Stimulated activated memory B cell treated with anti-CD40 and anti-IgM and Interleukin-4, amounts not matched to agents 10 μg/mL and 1 μg/mL and 100 μg/mL, for 72 hours (primary cell): ENCODE data around the gene ZCCHC4.

Experiments used
- ATAC-seq: fragments of 150-1000 bp; cut with Tn5 transposase; 2 replicates; pipeline ENCODE4 v1.10.0; 2021
- H3K27ac Mint-ChIP-seq: one replicate; pipeline ENCODE4 v1.8.0; 2022; ENCODE audit warnings: mild to moderate bottlenecking, mixed read lengths
- H3K27me3 Mint-ChIP-seq: one replicate; pipeline ENCODE4 v1.8.0; 2022; ENCODE audit warnings: mixed read lengths
- H3K36me3 Mint-ChIP-seq: one replicate; pipeline ENCODE4 v1.8.0; 2022; ENCODE audit warnings: mixed read lengths
- H3K4me1 Mint-ChIP-seq: one replicate; pipeline ENCODE4 v1.8.0; 2022; ENCODE audit warnings: mixed read lengths
- H3K4me3 Mint-ChIP-seq: one replicate; pipeline ENCODE4 v1.8.0; 2022; ENCODE audit warnings: mild to moderate bottlenecking, moderate library complexity, mixed read lengths
- H3K9me3 Mint-ChIP-seq: one replicate; pipeline ENCODE4 v1.8.0; 2022; ENCODE audit warnings: mixed read lengths

The ZCCHC4 gene, protein sequence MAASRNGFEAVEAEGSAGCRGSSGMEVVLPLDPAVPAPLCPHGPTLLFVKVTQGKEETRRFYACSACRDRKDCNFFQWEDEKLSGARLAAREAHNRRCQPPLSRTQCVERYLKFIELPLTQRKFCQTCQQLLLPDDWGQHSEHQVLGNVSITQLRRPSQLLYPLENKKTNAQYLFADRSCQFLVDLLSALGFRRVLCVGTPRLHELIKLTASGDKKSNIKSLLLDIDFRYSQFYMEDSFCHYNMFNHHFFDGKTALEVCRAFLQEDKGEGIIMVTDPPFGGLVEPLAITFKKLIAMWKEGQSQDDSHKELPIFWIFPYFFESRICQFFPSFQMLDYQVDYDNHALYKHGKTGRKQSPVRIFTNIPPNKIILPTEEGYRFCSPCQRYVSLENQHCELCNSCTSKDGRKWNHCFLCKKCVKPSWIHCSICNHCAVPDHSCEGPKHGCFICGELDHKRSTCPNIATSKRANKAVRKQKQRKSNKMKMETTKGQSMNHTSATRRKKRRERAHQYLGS

DNA sequence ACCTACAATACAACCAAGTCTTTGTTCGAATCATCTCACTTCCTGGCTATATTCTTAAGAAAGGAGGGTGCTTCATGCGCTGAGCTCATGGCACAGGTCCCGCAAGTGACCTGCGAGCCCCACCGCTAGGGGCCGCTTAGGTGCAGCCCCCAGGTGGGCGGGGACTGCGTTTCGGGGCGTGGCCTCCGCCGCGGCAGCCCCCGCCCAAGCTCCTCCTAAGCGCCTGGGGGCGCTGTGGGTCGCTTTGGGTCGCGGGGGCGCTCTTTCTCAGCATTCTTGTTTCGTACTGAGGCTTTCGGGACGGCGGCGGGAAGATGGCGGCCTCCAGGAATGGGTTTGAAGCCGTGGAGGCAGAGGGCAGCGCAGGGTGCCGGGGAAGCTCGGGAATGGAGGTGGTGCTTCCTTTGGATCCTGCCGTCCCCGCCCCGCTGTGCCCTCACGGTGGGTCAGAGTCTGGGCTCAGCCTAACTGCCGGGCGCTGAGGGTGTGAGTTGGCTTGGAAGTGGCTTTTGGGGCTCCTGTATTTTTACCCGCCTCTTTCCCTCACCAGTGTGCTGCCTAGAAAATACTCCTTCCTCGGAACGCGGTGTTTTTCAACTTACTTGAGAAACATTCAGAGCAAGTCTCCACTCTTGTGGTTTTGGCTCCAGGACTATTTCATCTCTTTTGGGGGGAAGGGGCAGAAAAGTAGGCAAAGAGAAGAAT lies at the start of gene ZCCHC4:
Gene ZCCHC4, plus strand, starts transcription at position 279 of the 705 bp plus-strand sequence. Its CDS starts 36 bp downstream, at position 315.
- peak; percentile 100 for ATAC-seq
- H3K27me3 Mint-ChIP-seq: no peaks in the 10 kb centered on the region
- peak within 1 kb of the TSS; percentile 94 for H3K27ac Mint-ChIP-seq
- H3K36me3 Mint-ChIP-seq: peaks cover 14% of the 10 kb centered on the region
- H3K4me3 Mint-ChIP-seq: peak within 1 kb of the TSS; percentile 99
- H3K4me1 Mint-ChIP-seq: peaks cover 47% of the 10 kb centered on the region
- no peaks in the 10 kb centered on the region for H3K9me3 Mint-ChIP-seq

DNA sequence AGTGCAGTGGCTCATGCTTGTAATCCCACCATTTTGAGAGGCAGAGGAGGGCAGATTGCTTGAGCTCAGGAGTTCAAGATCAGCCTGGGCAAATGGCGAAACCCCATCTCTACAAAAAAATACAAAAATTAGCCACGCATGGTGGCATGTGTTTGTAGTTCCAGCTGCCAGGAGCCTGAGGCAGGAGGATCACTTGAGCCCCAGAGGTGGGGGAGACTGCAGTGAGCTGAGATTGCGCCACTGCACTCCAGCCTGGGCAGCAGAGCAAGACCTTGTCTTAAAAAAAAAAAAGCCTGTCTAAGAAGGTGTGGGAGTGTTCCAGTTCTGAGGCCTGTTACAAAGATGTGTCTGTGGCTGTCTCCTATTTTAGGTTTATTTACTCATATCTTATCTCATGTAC lies 40.7 kb upstream of the ZCCHC4 start:
- Mint-ChIP-seq H3K27me3 (no peaks in the 10 kb centered on the region), H3K36me3 (peaks cover 45% of the 10 kb centered on the region), H3K4me3 (no peak overlapping the region), H3K4me1 (no peaks in the 10 kb centered on the region), H3K9me3 (no peaks in the 10 kb centered on the region), H3K27ac (no peak overlapping the region)
- no peak for ATAC-seq

DNA sequence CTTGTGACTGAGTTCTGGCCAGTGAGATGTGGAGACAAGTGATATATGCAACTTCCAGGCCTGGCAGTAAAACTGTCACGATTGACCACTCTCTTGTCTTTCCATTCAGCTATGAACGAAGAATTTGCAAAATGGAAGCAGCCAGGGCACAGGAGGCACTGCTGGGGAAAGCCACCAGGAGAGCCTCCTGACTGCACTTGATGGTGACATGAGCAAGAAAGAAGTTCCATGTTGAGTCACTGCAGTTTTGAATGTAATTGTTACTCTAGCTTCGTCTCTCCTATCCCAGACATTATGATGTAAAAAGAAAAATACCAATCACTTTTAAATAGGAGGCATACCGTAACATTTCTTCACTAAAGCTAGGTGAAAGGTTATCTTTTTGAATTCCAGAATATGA lies 32.4 kb upstream of the ZCCHC4 start:
- no peak overlapping the region for H3K27ac Mint-ChIP-seq
- no peaks in the 10 kb centered on the region for H3K27me3 Mint-ChIP-seq
- ATAC-seq: no peak
- H3K4me3 Mint-ChIP-seq: no peak overlapping the region
- no peaks in the 10 kb centered on the region for H3K4me1 Mint-ChIP-seq
- H3K9me3 Mint-ChIP-seq: no peaks in the 10 kb centered on the region
- peaks cover 25% of the 10 kb centered on the region for H3K36me3 Mint-ChIP-seq

GRCh38 chr4:25283948-25284347 lies 28.6 kb upstream of the ZCCHC4 start:
- Mint-ChIP-seq H3K4me1 (no peaks in the 10 kb centered on the region), H3K27ac (no peak overlapping the region), H3K9me3 (peaks cover 8% of the 10 kb centered on the region), H3K36me3 (peaks cover 24% of the 10 kb centered on the region), H3K4me3 (no peak overlapping the region), H3K27me3 (no peaks in the 10 kb centered on the region)
- ATAC-seq: no peak

GRCh38 chr4:25284466-25284865 lies 28.1 kb upstream of the ZCCHC4 start:
- Mint-ChIP-seq H3K9me3 (peaks cover 8% of the 10 kb centered on the region), H3K27me3 (no peaks in the 10 kb centered on the region), H3K4me3 (no peak overlapping the region), H3K27ac (no peak overlapping the region), H3K36me3 (peaks cover 25% of the 10 kb centered on the region), H3K4me1 (no peaks in the 10 kb centered on the region)
- no peak for ATAC-seq

- Mint-ChIP-seq H3K27ac (no peak overlapping the region), H3K9me3 (peaks cover 8% of the 10 kb centered on the region), H3K27me3 (no peaks in the 10 kb centered on the region), H3K36me3 (peaks cover 13% of the 10 kb centered on the region), H3K4me3 (no peak overlapping the region), H3K4me1 (no peaks in the 10 kb centered on the region)
- no peak for ATAC-seq
These were observed 22.0 kb upstream of the ZCCHC4 start for GRCh38 chr4:25290490-25291067.

DNA sequence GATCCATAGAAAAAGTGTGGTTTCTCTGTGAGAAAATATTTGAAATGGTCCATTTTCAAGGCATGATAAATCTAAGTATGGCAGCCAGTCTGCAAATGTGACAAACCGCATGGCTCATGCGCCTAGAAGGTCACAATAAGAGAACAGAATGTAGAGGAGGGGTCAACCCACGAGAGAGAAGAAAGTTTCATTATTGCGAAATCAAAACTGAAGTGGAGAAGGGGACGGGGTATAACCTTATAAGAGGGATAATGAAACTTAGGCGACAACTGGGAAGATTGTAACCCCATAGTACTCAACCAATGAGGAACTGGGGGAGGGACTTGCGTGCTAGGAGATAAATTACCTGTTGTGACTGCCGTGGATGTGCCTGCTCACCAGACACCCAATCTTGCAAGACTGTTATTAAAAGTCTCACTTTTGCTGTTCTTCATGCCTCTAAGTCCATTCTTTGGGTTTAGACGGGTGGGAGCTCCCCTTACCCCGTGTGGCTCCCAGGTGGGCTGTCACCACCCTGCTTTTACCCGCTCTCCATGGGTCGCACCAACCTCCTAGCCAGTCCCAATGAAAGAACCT lies 21.3 kb upstream of the ZCCHC4 start:
- H3K27ac Mint-ChIP-seq: no peak overlapping the region
- ATAC-seq: no peak
- no peak overlapping the region for H3K4me3 Mint-ChIP-seq
- peaks cover 13% of the 10 kb centered on the region for H3K36me3 Mint-ChIP-seq
- H3K4me1 Mint-ChIP-seq: no peaks in the 10 kb centered on the region
- no peaks in the 10 kb centered on the region for H3K27me3 Mint-ChIP-seq
- H3K9me3 Mint-ChIP-seq: peaks cover 8% of the 10 kb centered on the region

GRCh38 chr4:25297528-25298242 lies 14.9 kb upstream of the ZCCHC4 start:
- Mint-ChIP-seq H3K36me3 (no peaks in the 10 kb centered on the region), H3K4me3 (no peak overlapping the region), H3K27me3 (no peaks in the 10 kb centered on the region), H3K4me1 (peaks cover 8% of the 10 kb centered on the region), H3K9me3 (no peaks in the 10 kb centered on the region), H3K27ac (no peak overlapping the region)
- ATAC-seq: no peak

DNA sequence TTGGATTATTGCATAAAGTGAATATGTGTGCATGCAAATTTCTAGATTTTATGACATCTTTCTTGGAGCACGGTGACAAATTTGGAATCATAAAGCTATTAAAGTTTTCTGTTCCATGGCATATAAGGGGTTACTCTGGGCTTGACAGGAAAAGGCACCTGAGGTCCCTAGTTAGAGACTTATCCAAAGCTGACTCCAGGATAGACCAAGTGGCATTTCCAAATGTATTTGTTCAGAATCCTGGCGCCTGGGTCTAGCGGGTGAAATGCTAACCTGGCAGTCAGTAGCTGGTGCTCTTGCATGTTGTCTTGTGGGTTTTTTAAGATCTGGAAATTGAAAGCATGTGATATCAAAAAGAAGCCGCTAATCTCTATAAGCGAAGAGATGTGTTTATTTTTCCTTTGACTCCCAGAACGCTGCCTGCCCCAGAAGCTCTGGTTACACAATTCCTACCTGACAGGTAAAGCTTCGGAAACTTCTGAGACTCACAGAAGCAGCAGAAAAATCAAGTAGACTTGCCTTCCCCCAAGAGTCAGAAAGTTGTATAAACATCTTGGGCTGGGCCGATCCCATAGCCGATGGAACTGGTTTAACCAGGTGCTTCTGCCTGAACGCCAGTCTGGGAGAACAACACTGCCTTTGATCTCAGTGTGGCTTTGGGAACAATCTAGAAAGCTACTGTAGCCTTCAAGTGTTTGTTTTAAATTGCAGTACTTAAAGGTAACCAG lies 12.9 kb upstream of the ZCCHC4 start:
- H3K4me3 Mint-ChIP-seq: no peak overlapping the region
- no peak for ATAC-seq
- no peaks in the 10 kb centered on the region for H3K36me3 Mint-ChIP-seq
- no peaks in the 10 kb centered on the region for H3K9me3 Mint-ChIP-seq
- no peak overlapping the region for H3K27ac Mint-ChIP-seq
- peaks cover 5% of the 10 kb centered on the region for H3K27me3 Mint-ChIP-seq
- peaks cover 8% of the 10 kb centered on the region for H3K4me1 Mint-ChIP-seq

- Mint-ChIP-seq H3K27me3 (peaks cover 8% of the 10 kb centered on the region), H3K4me3 (no peak overlapping the region), H3K36me3 (no peaks in the 10 kb centered on the region), H3K27ac (no peak overlapping the region), H3K4me1 (peaks cover 8% of the 10 kb centered on the region), H3K9me3 (no peaks in the 10 kb centered on the region)
- no peak for ATAC-seq
These were observed 11.1 kb upstream of the ZCCHC4 start for GRCh38 chr4:25301471-25301870.

GRCh38 chr4:25302626-25303025 lies 9.9 kb upstream of the ZCCHC4 start:
- no peak for ATAC-seq
- Mint-ChIP-seq H3K4me1 (peaks cover 9% of the 10 kb centered on the region), H3K4me3 (no peak overlapping the region), H3K9me3 (no peaks in the 10 kb centered on the region), H3K27ac (no peak overlapping the region), H3K27me3 (peaks cover 8% of the 10 kb centered on the region), H3K36me3 (no peaks in the 10 kb centered on the region)

GRCh38 chr4:25303578-25303977 lies 9.0 kb upstream of the ZCCHC4 start:
- H3K27me3 Mint-ChIP-seq: peaks cover 8% of the 10 kb centered on the region
- no peaks in the 10 kb centered on the region for H3K36me3 Mint-ChIP-seq
- H3K4me3 Mint-ChIP-seq: no peak overlapping the region
- peaks cover 10% of the 10 kb centered on the region for H3K4me1 Mint-ChIP-seq
- no peak for ATAC-seq
- H3K9me3 Mint-ChIP-seq: no peaks in the 10 kb centered on the region
- no peak overlapping the region for H3K27ac Mint-ChIP-seq

- Mint-ChIP-seq H3K4me1 (peaks cover 28% of the 10 kb centered on the region), H3K27ac (no peak overlapping the region), H3K4me3 (no peak overlapping the region), H3K36me3 (no peaks in the 10 kb centered on the region), H3K27me3 (peaks cover 8% of the 10 kb centered on the region), H3K9me3 (no peaks in the 10 kb centered on the region)
- no peak for ATAC-seq
These were observed 6.0 kb upstream of the ZCCHC4 start for GRCh38 chr4:25306518-25307057.

GRCh38 chr4:25307596-25307995 lies 5.0 kb upstream of the ZCCHC4 start:
- Mint-ChIP-seq H3K36me3 (no peaks in the 10 kb centered on the region), H3K4me1 (peaks cover 36% of the 10 kb centered on the region), H3K27me3 (peaks cover 8% of the 10 kb centered on the region), H3K27ac (no peak overlapping the region), H3K4me3 (no peak overlapping the region), H3K9me3 (no peaks in the 10 kb centered on the region)
- no peak for ATAC-seq
